Keratinocyte (primary cell): Measurements from ENCODE around the gene TMEM17. TPM values are rescaled to one million over a fixed set of nuclear protein-coding genes. Genes with fewer than 3 reads are reported as not detected.

Experiments
- DNase-seq: peaks from one replicate; pipeline ENCODE4 v3.0.0-alpha.2; 2011; ENCODE audit warnings: low read depth, missing footprints, low spot score
- FAIRE-seq: peaks from 2 replicates; lab custom pipeline; 2011; peaks lifted over from hg19 to GRCh38; lab: Jason Lieb, UNC
- H2AFZ ChIP-seq: 2 replicates; pipeline ENCODE4 v1.6.0; 2012; ENCODE audit warnings: low read length, control low read depth, inconsistent platforms; ENCODE audit not compliant: control insufficient read depth
- H3K27ac ChIP-seq: 2 replicates; pipeline ENCODE4 v1.5.1; 2011; ENCODE audit warnings: low read length; ENCODE audit not compliant: control insufficient read depth, insufficient read depth
- H3K27me3 ChIP-seq: 3 replicates; pipeline ENCODE4 v1.6.0; 2011; ENCODE audit warnings: low read length; ENCODE audit not compliant: control insufficient read depth, insufficient read depth; ENCODE audit errors: extremely low read depth
- H3K36me3 ChIP-seq, 2 experiments: 2 replicates in 1 of 2; 3 replicates in 1 of 2; pipeline ENCODE4 v1.5.1; 2011; ENCODE audit warnings: low read length in 2 of 2, mild to moderate bottlenecking in 1 of 2; ENCODE audit not compliant: control insufficient read depth in 2 of 2, insufficient read depth in 2 of 2; ENCODE audit errors: extremely low read depth in 1 of 2
- H3K4me1 ChIP-seq: 3 replicates; pipeline ENCODE4 v1.5.1; 2011; ENCODE audit warnings: low read length; ENCODE audit not compliant: control insufficient read depth, insufficient read depth; ENCODE audit errors: extremely low read depth
- H3K4me2 ChIP-seq: 3 replicates; pipeline ENCODE4 v1.6.0; 2011; ENCODE audit warnings: low read depth, low read length; ENCODE audit not compliant: control insufficient read depth, insufficient read depth; ENCODE audit errors: extremely low read depth
- H3K4me3 ChIP-seq, 3 experiments: fragments of 200-600 bp in 1 of 3; sonication (generic) in 1 of 3; 2 replicates in 2 of 3; 3 replicates in 1 of 3; pipeline ENCODE4 v1.5.1; 2011 to 2016; ENCODE audit warnings: low read length in 3 of 3, mild to moderate bottlenecking in 3 of 3, control low read depth in 2 of 3, inconsistent platforms in 1 of 3, low read depth in 1 of 3, mixed read lengths in 1 of 3, mixed run types in 1 of 3, moderate library complexity in 1 of 3; ENCODE audit not compliant: control insufficient read depth in 2 of 3, insufficient read depth in 2 of 3; ENCODE audit errors: extremely low read depth in 1 of 3
- H3K79me2 ChIP-seq: 2 replicates; pipeline ENCODE4 v1.6.0; 2012; ENCODE audit warnings: low read length; ENCODE audit not compliant: control insufficient read depth, insufficient read depth
- H3K9ac ChIP-seq: 3 replicates; pipeline ENCODE4 v1.6.0; 2011; ENCODE audit warnings: low read length; ENCODE audit not compliant: control insufficient read depth, insufficient read depth; ENCODE audit errors: extremely low read depth
- H3K9me1 ChIP-seq: 3 replicates; pipeline ENCODE4 v1.6.0; 2011; ENCODE audit warnings: low read length; ENCODE audit not compliant: control insufficient read depth, insufficient read depth; ENCODE audit errors: extremely low read depth
- H3K9me3 ChIP-seq: 2 replicates; pipeline ENCODE4 v1.5.1; 2012; ENCODE audit warnings: low read depth, low read length; ENCODE audit not compliant: control insufficient read depth
- H4K20me1 ChIP-seq: 3 replicates; pipeline ENCODE4 v1.6.0; 2011; ENCODE audit warnings: low read length; ENCODE audit not compliant: control insufficient read depth, insufficient read depth; ENCODE audit errors: extremely low read depth
- CTCF ChIP-seq, 3 experiments: IDR thresholded peaks in 1 of 3; conservative IDR thresholded peaks in 1 of 3; optimal IDR thresholded peaks in 1 of 3; 2 replicates in 2 of 3; 3 replicates in 1 of 3; pipeline versions ENCODE3 to v1.5.1; 2011; ENCODE audit warnings: low read length in 3 of 3, mild to moderate bottlenecking in 3 of 3, moderate library complexity in 2 of 3, control low read depth in 1 of 3, inconsistent platforms in 1 of 3; ENCODE audit not compliant: insufficient read depth in 2 of 3; ENCODE audit errors: extremely low read depth in 1 of 3
- EZH2 ChIP-seq: IDR thresholded peaks from one replicate; pipeline ENCODE4 v1.6.1; 2012; ENCODE audit warnings: inconsistent platforms, mild to moderate bottlenecking, low read length, moderate library complexity
- dilution Hi-C: fragments of 300-500 bp; cut with MboI; formaldehyde crosslinking; loops from one replicate; pipeline ENCODE4 v1.7.0; 2020; ENCODE audit warnings: low sequenced_read_pairs; ENCODE audit not compliant: extremely low pct_ligation_motif_present
- polyA plus RNA-seq, 5 experiments: library from polyadenylated mRNA; depleted of rRNA in 3 of 5; stranded (reverse) in 3 of 5; stranded (forward) in 1 of 5; unstranded in 1 of 5; fragments of >200 nt; gene quantifications; 1 replicate in 1 of 5; 2 replicates in 3 of 5; 3 replicates in 1 of 5; pipeline versions ENCODE4 v1.2.1 to v1.2.3, GENCODE V29; 2011 to 2012; ENCODE audit warnings: missing spikeins in 2 of 5, low read depth in 1 of 5, low replicate concordance in 1 of 5
- small RNA-seq, 3 experiments: library from RNA; depleted of rRNA; stranded (forward); fragments of <200 nt; gene quantifications; one replicate each; pipeline ENCODE3, GENCODE V24; 2012; ENCODE audit warnings: low read depth in 3 of 3, low replicate concordance in 1 of 3; ENCODE audit not compliant: insufficient read length in 3 of 3

The TMEM17 gene
- polyA plus RNA-seq, 1 donor (not counting 4 experiments of a cell fraction or from before 2014, with no cell fraction given): 5.1 TPM

GRCh38 chr2:62450716-62451191, 55.2 kb downstream of the TMEM17 start:
- DNase-seq (no peak), FAIRE-seq (no peak)
- dilution Hi-C loops: no loop called here

More at GRCh38 chr2:62450716-62451191, 55.2 kb downstream of the TMEM17 start:
- no peak overlapping the region for H2AFZ ChIP-seq
- H3K9ac ChIP-seq: no peak overlapping the region
- H3K4me2 ChIP-seq: no peak overlapping the region
- H3K27ac ChIP-seq: no peak overlapping the region
- H4K20me1 ChIP-seq: no peaks in the 10 kb centered on the region
- TF ChIP-seq CTCF (optimal IDR thresholded peaks at IDR 0.05 in 1 of 3, IDR thresholded peaks at IDR 0.05 in 1 of 3, conservative IDR thresholded peaks at IDR 0.05 in 1 of 3; ENCODE audit: extremely low read depth in 1 of 3, insufficient read depth in 2 of 3, low read length in 3 of 3): no peak
- TF ChIP-seq EZH2: no peak
- no peaks in the 10 kb centered on the region for H3K79me2 ChIP-seq
- H3K4me1 ChIP-seq: peaks cover 22% of the 10 kb centered on the region
- H3K9me3 ChIP-seq: no peaks in the 10 kb centered on the region
- H3K27me3 ChIP-seq: no peaks in the 10 kb centered on the region
- H3K4me3 ChIP-seq: no peak overlapping the region
- H3K36me3 ChIP-seq: no peaks in the 10 kb centered on the region
- no peaks in the 10 kb centered on the region for H3K9me1 ChIP-seq

Small RNA genes lying within 50 kb of the gene (small RNA-seq; reads per million reads assigned to genes)
- gene AC107083.1 (0 to 0.50 (median 0) reads per million in 3 experiments), gene RN7SL18P (0 to 0.50 (median 0) reads per million in 3 experiments)

Other genes with a start within 250 kb of the TMEM17 start
- gene EHBP1, start 199.5 kb upstream of the TMEM17 start, polyA plus RNA-seq: 42.3 to 78.5 TPM (median 59.0 TPM) in 3 replicates